Glutamatergic neuron (in vitro differentiated cells): ENCODE measurements around the gene DMRT2. TPM values are rescaled to one million over a fixed set of nuclear protein-coding genes. Genes with fewer than 3 reads are reported as not detected.

Experiments used
- DNase-seq: peaks from one replicate; pipeline ENCODE4 v3.0.0; 2022
- H3K27ac Mint-ChIP-seq: one replicate; pipeline ENCODE4 v1.8.0; 2020; ENCODE audit warnings: mild to moderate bottlenecking, mixed read lengths, inconsistent platforms; ENCODE audit not compliant: unreplicated experiment
- H3K27me3 Mint-ChIP-seq: one replicate; pipeline ENCODE4 v1.8.0; 2020; ENCODE audit warnings: mild to moderate bottlenecking, moderate library complexity, mixed read lengths, inconsistent platforms; ENCODE audit not compliant: unreplicated experiment
- H3K36me3 Mint-ChIP-seq: one replicate; pipeline ENCODE4 v1.8.0; 2020; ENCODE audit warnings: mild to moderate bottlenecking, mixed read lengths, inconsistent platforms; ENCODE audit not compliant: unreplicated experiment
- H3K4me1 Mint-ChIP-seq: one replicate; pipeline ENCODE4 v1.8.0; 2020; ENCODE audit warnings: mild to moderate bottlenecking, low read depth, mixed read lengths, inconsistent platforms; ENCODE audit not compliant: unreplicated experiment
- H3K4me3 Mint-ChIP-seq: one replicate; pipeline ENCODE4 v1.8.0; 2020; ENCODE audit warnings: mild to moderate bottlenecking, mixed read lengths, inconsistent platforms; ENCODE audit not compliant: unreplicated experiment
- H3K9me3 Mint-ChIP-seq: one replicate; pipeline ENCODE4 v1.8.0; 2020; ENCODE audit warnings: mild to moderate bottlenecking, moderate library complexity, mixed read lengths, inconsistent platforms; ENCODE audit not compliant: unreplicated experiment
- total RNA-seq: library from RNA; stranded (reverse); fragmentation: NEBNext Ultra II Directional; extraction: Animal tissue kit (Norgen Biotek cat#: 25700); gene quantifications from one replicate; pipeline ENCODE4 v1.2.1, GENCODE V29; 2021; ENCODE audit not compliant: unreplicated experiment
- TF ChIP-seq, protein P1 (sequence below): fragments of 200-600 bp; sonication (generic); IDR thresholded peaks from one replicate; pipeline ENCODE4 v1.5.0; 2021; ENCODE audit not compliant: partially characterized antibody, unreplicated experiment

DMRT2 gene
- total RNA-seq, 1 donor from 2014 or later = 0.56 TPM

- H3K4me1 Mint-ChIP-seq = no peaks in the 10 kb centered on the region
- no peak for DNase-seq
- H3K9me3 Mint-ChIP-seq = peaks cover 2% of the 10 kb centered on the region
- H3K36me3 Mint-ChIP-seq = no peaks in the 10 kb centered on the region
- TF ChIP-seq, protein P1, sequence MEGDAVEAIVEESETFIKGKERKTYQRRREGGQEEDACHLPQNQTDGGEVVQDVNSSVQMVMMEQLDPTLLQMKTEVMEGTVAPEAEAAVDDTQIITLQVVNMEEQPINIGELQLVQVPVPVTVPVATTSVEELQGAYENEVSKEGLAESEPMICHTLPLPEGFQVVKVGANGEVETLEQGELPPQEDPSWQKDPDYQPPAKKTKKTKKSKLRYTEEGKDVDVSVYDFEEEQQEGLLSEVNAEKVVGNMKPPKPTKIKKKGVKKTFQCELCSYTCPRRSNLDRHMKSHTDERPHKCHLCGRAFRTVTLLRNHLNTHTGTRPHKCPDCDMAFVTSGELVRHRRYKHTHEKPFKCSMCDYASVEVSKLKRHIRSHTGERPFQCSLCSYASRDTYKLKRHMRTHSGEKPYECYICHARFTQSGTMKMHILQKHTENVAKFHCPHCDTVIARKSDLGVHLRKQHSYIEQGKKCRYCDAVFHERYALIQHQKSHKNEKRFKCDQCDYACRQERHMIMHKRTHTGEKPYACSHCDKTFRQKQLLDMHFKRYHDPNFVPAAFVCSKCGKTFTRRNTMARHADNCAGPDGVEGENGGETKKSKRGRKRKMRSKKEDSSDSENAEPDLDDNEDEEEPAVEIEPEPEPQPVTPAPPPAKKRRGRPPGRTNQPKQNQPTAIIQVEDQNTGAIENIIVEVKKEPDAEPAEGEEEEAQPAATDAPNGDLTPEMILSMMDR = no peak
- no peak overlapping the region for H3K4me3 Mint-ChIP-seq
- H3K27ac Mint-ChIP-seq = no peak overlapping the region
- no peaks in the 10 kb centered on the region for H3K27me3 Mint-ChIP-seq
Measured at GRCh38 chr9:1071730-1072129, 21.6 kb downstream of the DMRT2 start.

DNA sequence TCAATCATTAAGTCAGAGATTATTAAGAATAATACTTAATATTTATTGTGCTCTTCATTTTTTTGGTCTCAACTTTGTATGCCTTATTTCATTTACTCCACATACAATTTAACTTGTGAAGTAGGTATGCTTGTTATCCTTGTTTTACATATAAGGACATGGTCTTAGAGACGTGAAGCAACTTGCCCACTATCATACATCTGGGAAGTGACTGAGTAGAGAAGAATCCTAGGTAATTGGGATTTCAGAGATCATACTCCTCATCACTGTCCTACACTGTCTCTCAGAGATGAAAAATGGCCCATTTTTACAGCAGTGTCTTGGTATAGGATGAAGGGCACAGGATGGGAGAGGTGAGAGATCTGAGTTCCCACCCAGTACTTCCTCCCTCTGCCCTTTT, 23.3 kb downstream of the DMRT2 start:
- H3K4me3 Mint-ChIP-seq = no peak overlapping the region
- TF ChIP-seq, protein P1 = no peak
- no peaks in the 10 kb centered on the region for H3K27me3 Mint-ChIP-seq
- H3K27ac Mint-ChIP-seq = no peak overlapping the region
- no peak for DNase-seq
- no peaks in the 10 kb centered on the region for H3K36me3 Mint-ChIP-seq
- H3K4me1 Mint-ChIP-seq = no peaks in the 10 kb centered on the region
- H3K9me3 Mint-ChIP-seq = no peaks in the 10 kb centered on the region

DNA sequence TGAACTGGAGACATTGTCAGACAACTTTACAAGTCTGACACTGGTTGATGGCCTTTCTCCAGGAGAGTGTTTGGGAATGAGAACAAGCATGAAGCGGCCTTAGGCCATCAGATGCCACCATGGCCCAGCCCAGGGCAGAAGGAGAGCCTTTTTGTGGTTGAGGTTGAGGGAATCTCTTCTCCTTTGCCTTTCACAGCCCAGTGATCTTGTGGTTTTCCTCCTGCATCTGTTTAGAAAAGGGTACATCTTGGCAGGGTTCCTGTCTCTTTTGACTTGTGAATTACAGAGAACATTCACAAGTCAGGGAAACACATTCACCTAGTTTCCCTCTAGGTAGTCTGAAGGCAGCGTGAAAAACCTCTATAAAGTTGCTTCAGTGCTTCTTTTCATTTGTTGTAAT, 27.5 kb downstream of the DMRT2 start:
- no peak overlapping the region for H3K4me3 Mint-ChIP-seq
- no peak overlapping the region for H3K27ac Mint-ChIP-seq
- H3K36me3 Mint-ChIP-seq = no peaks in the 10 kb centered on the region
- no peaks in the 10 kb centered on the region for H3K27me3 Mint-ChIP-seq
- no peaks in the 10 kb centered on the region for H3K9me3 Mint-ChIP-seq
- no peaks in the 10 kb centered on the region for H3K4me1 Mint-ChIP-seq
- DNase-seq = no peak
- TF ChIP-seq, protein P1 = no peak

- H3K27ac Mint-ChIP-seq = no peak overlapping the region
- H3K4me3 Mint-ChIP-seq = peak overlapping the region; percentile 74
- peak; percentile 88 for DNase-seq
- H3K4me1 Mint-ChIP-seq = peaks cover 4% of the 10 kb centered on the region
- H3K27me3 Mint-ChIP-seq = no peaks in the 10 kb centered on the region
- H3K9me3 Mint-ChIP-seq = peaks cover 2% of the 10 kb centered on the region
- no peaks in the 10 kb centered on the region for H3K36me3 Mint-ChIP-seq
- TF ChIP-seq, protein P1 = no peak
Measured at GRCh38 chr9:1083325-1083913, 33.3 kb downstream of the DMRT2 start.

- Mint-ChIP-seq H3K27ac (no peak overlapping the region), H3K27me3 (no peaks in the 10 kb centered on the region), H3K4me1 (peaks cover 4% of the 10 kb centered on the region), H3K4me3 (no peak overlapping the region), H3K36me3 (no peaks in the 10 kb centered on the region), H3K9me3 (peaks cover 2% of the 10 kb centered on the region)
- TF ChIP-seq, protein P1 = no peak
- no peak for DNase-seq
Measured at GRCh38 chr9:1085086-1085485, 34.9 kb downstream of the DMRT2 start.
